Measurements from ENCODE around the gene GPX7.

GPX7 gene

DNA sequence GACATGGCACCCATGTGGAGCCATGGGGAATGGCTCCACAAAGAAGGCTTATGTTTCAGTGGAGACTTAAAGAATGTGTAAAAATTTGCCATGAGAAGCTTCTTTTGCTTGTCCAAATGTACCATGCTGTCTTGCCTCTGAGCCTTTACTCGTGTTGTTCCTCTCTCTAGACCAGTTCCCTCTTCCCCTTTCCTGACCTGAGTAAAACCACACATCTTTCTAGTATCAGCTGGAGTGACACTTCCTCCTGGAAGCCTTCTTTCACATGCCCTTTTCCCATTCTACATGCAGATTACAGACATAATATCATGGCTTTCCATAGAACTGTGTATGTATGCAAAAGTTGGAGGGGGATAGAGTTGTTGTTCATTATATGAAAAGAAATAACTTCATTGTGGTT is 13.6 kb upstream of the GPX7 start:
- no peak for DNase-seq

DNA sequence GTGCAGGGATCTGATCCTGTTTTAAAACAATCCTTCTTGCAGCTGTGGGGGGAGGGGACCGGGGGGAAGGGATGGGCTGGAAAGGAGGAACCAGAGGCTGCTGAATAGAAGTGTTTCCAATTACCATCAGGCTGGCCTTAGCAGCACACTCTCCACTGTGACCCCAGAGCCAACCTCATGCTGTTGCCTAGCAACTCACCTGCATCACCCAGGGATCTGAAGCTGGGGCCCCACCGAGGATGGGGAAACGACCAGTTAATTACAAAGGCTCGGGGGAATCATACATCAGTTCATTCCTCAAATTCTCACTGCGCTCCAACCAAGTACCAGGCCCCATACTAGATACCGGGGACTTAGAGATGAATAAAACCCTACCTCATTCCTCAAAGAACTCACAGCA is 11.9 kb upstream of the GPX7 start:
- no peak for DNase-seq

DNA sequence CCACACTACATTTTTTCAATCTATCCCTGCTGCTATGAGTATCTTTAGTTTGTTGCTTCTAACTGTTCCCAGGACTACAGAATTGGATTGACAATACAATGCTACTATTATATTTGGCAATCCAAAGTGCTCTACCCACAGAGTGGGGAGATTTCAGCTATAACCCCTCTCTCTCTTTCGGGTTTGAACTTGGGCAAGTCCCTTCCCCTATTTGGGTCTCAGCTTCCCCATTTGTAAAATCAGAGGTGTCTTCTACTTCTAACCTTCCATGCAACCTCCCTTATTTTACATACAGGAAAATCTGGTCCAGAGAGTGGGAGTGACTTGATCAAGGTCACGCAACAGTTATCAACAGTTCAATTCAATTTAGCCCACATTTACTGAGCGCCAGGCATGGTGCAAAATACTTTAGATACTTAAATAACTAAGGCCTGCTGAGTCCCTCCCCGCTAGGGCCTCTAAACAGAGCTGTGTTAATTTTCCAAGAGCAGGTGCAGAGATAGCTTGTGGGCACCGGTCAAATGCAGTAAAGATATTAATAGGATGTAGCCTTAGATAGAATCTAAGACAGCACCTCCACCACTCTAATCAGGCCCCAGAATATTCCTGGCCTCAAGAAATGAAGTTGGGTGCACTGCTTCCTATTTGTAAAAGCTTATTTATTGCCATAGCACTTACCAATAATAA is 9.4 kb upstream of the GPX7 start:
- no peak for DNase-seq

- no peak for DNase-seq
Measured at GRCh38 chr1:52593495-52593894, 8.7 kb upstream of the GPX7 start.

DNA sequence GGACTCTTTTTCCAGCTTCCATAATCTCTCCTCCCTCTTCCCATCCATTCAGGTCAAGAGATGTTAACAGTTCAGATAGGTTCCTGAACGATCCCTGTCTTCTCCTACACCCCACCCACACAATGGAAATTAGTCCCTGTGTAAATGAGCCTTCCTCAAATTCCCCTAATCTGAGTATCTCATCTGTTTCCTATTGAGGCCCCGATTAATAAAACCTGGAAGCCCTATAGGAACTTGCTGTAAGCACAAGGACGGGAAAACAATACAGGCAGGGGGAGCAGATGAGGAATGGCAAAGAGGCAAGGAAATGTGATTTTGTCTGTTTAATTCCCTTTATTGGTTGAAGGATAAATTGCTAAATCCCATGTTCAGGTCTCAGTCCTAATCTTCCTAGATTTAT is 7.1 kb upstream of the GPX7 start:
- DNase-seq, result no peak

GRCh38 chr1:52597912-52598311 is 4.3 kb upstream of the GPX7 start:
- no peak for DNase-seq

DNA sequence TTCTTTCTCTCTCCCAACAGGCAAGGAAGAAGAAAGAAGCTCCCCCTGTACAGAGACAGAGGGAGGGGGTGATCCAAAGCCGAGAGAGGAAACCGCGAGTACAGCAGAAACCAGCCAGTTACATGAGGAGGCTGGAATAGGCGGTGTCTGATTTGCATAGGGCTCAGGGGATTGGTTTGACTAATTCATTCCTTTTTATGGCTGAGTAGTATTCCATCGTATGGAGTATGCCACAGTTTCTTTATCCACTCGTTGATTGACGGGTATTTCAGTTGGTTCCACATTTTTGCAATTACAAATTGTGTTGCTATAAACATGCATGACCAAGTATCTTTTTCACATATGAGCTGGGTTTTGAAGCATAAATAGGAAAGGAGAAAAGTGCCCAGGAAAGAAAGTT is 3.4 kb upstream of the GPX7 start:
- DNase-seq, result no peak

DNA sequence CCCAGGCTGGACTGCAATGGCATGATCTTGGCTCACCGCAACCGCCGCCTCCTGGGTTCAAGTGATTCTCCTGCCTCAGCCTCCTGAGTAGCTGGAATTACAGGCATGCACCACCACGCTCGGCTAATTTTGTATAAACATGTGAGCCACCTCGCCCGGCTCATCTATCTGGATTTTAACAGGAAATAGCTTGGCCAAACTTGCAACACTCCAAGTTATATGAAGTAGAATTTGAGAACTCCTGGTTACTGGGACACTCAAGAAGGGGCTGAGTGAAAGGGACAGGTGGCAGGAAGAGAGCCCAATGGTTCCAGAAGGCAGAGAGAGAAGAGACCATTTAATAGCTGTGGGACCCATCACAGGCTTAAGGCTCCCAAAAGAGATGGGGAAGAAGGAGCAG is 2.9 kb upstream of the GPX7 start:
- DNase-seq, result no peak

GRCh38 chr1:52600533-52601179 is 1.5 kb upstream of the GPX7 start:
- DNase-seq, result no peak

DNA sequence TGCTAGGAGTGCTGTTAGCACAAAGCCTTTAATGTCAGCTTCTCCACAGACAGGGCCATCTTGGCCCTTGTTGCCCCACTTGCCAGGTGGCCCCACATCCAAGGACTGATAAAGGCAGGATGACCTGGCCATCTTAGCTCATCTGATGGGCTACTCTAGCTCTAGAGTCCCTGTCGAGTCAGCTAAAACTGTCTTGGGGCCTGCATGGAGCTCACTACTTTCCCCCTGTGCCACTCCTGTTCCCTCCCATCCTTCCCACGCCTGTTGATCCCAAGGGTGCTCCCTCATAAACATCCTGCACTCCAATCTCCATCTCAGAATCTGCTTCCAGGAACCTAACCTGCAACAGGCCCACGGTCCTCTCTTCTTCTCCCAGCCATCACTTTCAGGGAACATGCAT is 652 bp upstream of the GPX7 start:
- DNase-seq, result no peak

- DNase-seq, result peak; percentile 13
Measured at GRCh38 chr1:52602856-52603600, 857 bp downstream of the GPX7 start.

DNA sequence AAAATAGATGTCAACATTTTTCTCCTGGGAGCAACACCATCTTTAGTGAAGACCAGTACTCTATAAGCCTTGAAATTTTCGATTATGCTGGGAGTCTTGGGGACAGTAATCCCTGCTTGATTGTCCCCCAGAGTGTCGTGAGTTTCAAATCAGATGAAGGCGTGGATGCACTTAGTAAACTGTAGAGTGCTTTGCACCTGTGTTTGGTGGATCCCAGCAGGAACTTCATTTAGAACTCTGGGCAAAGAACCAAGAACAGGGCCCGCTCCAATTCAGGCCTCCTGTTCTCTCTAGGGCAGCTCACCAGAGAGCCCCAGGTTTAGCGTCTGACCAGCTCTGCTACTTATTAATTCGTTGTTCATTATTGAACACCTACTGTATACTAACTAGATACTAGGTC is 1.5 kb downstream of the GPX7 start:
- DNase-seq, result no peak

- DNase-seq, result no peak
Measured at GRCh38 chr1:52604063-52604770, 2.0 kb downstream of the GPX7 start.

- DNase-seq, result no peak
Measured at GRCh38 chr1:52613636-52614373, 11.6 kb downstream of the GPX7 start.

- DNase-seq, result no peak
Measured at GRCh38 chr1:52614671-52615070, 12.5 kb downstream of the GPX7 start.

DNA sequence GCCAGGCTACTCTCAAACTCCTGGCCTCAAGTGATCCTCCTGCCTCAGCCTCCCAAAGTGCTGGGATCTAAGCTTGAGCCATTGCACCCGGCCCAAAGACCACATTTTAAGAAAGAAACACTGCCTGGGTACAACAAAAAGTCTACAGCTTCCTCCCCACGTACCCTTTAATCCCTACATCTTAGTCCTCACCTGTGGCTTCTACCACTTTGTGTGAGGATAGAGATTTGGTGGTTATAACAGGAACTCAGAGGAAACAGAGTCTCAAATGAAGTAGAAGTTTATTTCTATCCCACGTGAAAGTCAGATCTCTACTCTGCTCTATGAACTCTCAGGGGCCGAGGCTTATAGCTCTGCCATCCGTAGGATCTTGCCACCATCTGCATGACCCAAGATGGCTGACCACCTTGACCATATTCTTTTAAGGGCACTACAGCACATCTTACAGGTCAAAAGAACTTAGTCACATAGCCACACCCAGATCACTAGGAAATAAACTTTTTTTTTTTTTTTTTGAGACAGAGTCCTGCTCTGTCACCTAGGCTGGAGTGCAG is 13.4 kb downstream of the GPX7 start:
- no peak for DNase-seq

GRCh38 chr1:52621950-52622349 is 19.8 kb downstream of the GPX7 start:
- no peak for DNase-seq

DNA sequence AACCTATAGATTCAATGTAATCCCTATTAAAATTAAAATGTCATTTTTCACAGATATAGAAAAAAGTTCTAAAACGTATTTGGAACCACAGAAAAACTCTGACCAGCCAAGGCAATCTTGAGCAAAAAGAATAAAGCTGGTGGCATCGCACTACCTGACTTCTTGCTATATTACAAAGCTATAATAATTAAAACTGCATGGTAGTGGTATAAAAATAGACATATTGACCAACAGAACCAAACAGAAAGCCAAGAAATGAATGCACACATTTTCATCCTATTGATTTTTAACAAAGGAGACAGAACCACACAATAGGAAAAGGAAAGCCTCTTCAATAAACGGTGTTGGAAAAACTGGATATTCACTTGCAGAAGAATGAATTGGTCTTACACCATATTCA is 21.6 kb downstream of the GPX7 start:
- no peak for DNase-seq

DNA sequence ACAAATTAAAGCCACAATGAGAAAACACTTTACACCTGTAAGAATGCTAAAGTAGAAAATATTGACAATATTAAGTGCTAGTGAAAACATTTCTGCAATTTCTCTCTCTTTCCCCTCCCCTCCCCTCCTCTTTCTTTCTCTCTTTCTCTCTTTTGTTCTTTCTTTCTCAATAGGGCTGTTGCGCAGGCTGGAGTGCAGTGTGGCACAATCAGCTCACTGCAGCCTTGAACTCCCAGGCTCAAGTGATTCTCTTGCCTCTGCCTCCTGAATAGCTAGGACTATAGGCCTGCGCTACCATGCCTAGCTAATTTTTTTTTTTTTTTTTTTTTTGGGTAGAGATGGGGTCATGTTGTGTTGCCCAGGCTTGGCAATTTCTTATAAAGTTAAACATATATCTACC is 24.9 kb downstream of the GPX7 start:
- no peak for DNase-seq

- DNase-seq, result no peak
Measured at GRCh38 chr1:52628614-52629324, 26.6 kb downstream of the GPX7 start.

GRCh38 chr1:52629325-52629643 is 27.1 kb downstream of the GPX7 start:
- no peak for DNase-seq

DNA sequence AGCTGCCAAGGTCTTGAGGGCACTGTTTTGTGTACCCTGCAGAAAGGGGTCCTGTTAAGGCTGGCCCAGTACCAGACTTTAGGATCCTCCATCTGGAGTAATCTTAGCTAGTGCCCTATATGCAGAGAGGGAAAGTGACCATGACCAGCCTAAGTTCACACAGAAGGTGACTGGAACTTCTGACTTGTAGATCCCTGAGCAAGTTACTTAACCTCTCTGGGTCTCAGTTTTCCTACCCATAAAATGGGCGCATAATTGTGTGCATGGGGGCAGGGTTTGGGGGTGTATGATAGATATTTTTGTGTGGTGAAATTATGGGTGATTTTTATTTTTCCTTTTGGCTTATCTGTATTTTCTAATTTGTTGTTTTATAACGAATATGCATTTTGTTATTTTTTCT is 27.5 kb downstream of the GPX7 start:
- no peak for DNase-seq
